ENCODE data around the gene CFAP157.

CFAP157 gene

GRCh38 chr9:127676638-127677037, 30.1 kb upstream of the CFAP157 start:
- H3K4me1 ChIP-seq (ENCODE audit: low read length): no peaks in the 10 kb centered on the region
- H3K9me3 ChIP-seq (replicated peaks; ENCODE audit: insufficient read depth, low read length): no peaks in the 10 kb centered on the region
- H4K20me1 ChIP-seq (ENCODE audit: insufficient read depth, low read length): no peaks in the 10 kb centered on the region
- no peak for TF ChIP-seq EZH2phosphoT487 (IDR thresholded peaks at IDR 0.05; ENCODE audit: low read length)
- no peak for TF ChIP-seq EZH2 (optimal IDR thresholded peaks at IDR 0.05; ENCODE audit: low read depth, low read length)
- TF ChIP-seq, protein P1, sequence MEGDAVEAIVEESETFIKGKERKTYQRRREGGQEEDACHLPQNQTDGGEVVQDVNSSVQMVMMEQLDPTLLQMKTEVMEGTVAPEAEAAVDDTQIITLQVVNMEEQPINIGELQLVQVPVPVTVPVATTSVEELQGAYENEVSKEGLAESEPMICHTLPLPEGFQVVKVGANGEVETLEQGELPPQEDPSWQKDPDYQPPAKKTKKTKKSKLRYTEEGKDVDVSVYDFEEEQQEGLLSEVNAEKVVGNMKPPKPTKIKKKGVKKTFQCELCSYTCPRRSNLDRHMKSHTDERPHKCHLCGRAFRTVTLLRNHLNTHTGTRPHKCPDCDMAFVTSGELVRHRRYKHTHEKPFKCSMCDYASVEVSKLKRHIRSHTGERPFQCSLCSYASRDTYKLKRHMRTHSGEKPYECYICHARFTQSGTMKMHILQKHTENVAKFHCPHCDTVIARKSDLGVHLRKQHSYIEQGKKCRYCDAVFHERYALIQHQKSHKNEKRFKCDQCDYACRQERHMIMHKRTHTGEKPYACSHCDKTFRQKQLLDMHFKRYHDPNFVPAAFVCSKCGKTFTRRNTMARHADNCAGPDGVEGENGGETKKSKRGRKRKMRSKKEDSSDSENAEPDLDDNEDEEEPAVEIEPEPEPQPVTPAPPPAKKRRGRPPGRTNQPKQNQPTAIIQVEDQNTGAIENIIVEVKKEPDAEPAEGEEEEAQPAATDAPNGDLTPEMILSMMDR (IDR thresholded peaks at IDR 0.05; ENCODE audit: low read length): no peak
- H3K4me2 ChIP-seq (ENCODE audit: low read depth, low read length): no peak overlapping the region
- no peaks in the 10 kb centered on the region for H3K27me3 ChIP-seq (replicated peaks; ENCODE audit: insufficient read depth, low read length)
- H2AFZ ChIP-seq (ENCODE audit: low read length): no peak overlapping the region
- no peak overlapping the region for H3K9ac ChIP-seq (ENCODE audit: low read length)
- no peak overlapping the region for H3K4me3 ChIP-seq (ENCODE audit: low read length)
- no peaks in the 10 kb centered on the region for H3K9me2 ChIP-seq (replicated peaks; ENCODE audit: insufficient read depth, low read length)
- no peaks in the 10 kb centered on the region for H3K36me3 ChIP-seq (replicated peaks; ENCODE audit: insufficient read depth, low read length)
- DNase-seq: no peak
- no peaks in the 10 kb centered on the region for H3K79me2 ChIP-seq (ENCODE audit: low read length)
- no peak overlapping the region for H3K27ac ChIP-seq (ENCODE audit: low read length)
- no peaks in the 10 kb centered on the region for H3F3A ChIP-seq (ENCODE audit: insufficient read depth, low read length)

DNA sequence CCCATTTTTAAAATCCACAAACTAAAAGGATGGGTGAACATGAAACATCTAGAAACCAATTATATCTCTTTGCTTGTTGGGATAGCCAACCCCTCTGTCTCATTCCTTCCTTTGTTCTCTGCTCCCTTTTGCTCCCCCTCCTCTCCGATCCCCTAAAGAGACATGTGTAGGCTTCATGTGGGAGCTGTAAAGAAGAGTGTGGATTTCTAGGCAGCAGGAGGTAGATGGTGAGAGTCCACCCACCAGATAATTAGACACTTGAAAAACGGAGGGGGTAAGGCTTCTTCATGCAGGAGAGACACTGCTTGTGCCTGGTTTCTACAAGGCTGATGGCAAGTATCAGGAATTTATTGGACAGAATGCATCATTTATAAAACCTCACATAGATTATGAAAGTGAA, 27.3 kb upstream of the CFAP157 start:
- Histone ChIP-seq H2AFZ (ENCODE audit: low read length) (no peak overlapping the region), H3K9me2 (replicated peaks; ENCODE audit: insufficient read depth, low read length) (no peaks in the 10 kb centered on the region), H4K20me1 (ENCODE audit: insufficient read depth, low read length) (no peaks in the 10 kb centered on the region), H3F3A (ENCODE audit: insufficient read depth, low read length) (no peaks in the 10 kb centered on the region), H3K79me2 (ENCODE audit: low read length) (no peaks in the 10 kb centered on the region), H3K9ac (ENCODE audit: low read length) (no peak overlapping the region), H3K9me3 (replicated peaks; ENCODE audit: insufficient read depth, low read length) (no peaks in the 10 kb centered on the region), H3K36me3 (replicated peaks; ENCODE audit: insufficient read depth, low read length) (no peaks in the 10 kb centered on the region), H3K4me2 (ENCODE audit: low read depth, low read length) (no peak overlapping the region), H3K4me1 (ENCODE audit: low read length) (no peaks in the 10 kb centered on the region), H3K4me3 (ENCODE audit: low read length) (no peak overlapping the region), H3K27ac (ENCODE audit: low read length) (no peak overlapping the region), H3K27me3 (replicated peaks; ENCODE audit: insufficient read depth, low read length) (no peaks in the 10 kb centered on the region)
- TF ChIP-seq, protein P1 (IDR thresholded peaks at IDR 0.05; ENCODE audit: low read length): no peak
- TF ChIP-seq EZH2phosphoT487 (IDR thresholded peaks at IDR 0.05; ENCODE audit: low read length) (no peak), EZH2 (optimal IDR thresholded peaks at IDR 0.05; ENCODE audit: low read depth, low read length) (no peak)
- no peak for DNase-seq

DNA sequence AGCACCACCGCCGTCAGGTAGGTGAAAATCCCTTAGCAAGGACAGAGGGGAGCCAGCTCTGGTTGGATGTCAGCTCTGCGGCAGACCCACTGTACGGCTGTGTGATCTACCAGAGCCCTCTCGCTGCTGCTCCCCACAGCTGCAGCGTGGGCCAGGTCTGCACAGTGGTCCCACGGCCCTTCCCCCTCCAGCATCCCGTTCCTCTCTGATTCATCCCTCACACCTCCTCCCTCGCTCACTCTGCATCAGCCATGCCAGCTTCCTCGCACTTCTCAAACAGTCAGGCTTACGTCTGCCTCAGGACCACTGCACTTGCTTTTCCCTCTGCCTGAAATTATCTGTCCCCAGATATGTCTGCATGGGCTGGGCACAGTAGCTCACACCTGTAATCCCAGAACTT, 26.6 kb upstream of the CFAP157 start:
- H3K9me3 ChIP-seq (replicated peaks; ENCODE audit: insufficient read depth, low read length): no peaks in the 10 kb centered on the region
- no peak overlapping the region for H3K4me2 ChIP-seq (ENCODE audit: low read depth, low read length)
- no peak for DNase-seq
- no peaks in the 10 kb centered on the region for H3K4me1 ChIP-seq (ENCODE audit: low read length)
- no peak overlapping the region for H3K27ac ChIP-seq (ENCODE audit: low read length)
- TF ChIP-seq EZH2 (optimal IDR thresholded peaks at IDR 0.05; ENCODE audit: low read depth, low read length): no peak
- TF ChIP-seq, protein P1 (IDR thresholded peaks at IDR 0.05; ENCODE audit: low read length): no peak
- TF ChIP-seq EZH2phosphoT487 (IDR thresholded peaks at IDR 0.05; ENCODE audit: low read length): no peak
- H3K4me3 ChIP-seq (ENCODE audit: low read length): no peak overlapping the region
- H3K36me3 ChIP-seq (replicated peaks; ENCODE audit: insufficient read depth, low read length): no peaks in the 10 kb centered on the region
- no peaks in the 10 kb centered on the region for H4K20me1 ChIP-seq (ENCODE audit: insufficient read depth, low read length)
- no peaks in the 10 kb centered on the region for H3F3A ChIP-seq (ENCODE audit: insufficient read depth, low read length)
- no peak overlapping the region for H2AFZ ChIP-seq (ENCODE audit: low read length)
- no peaks in the 10 kb centered on the region for H3K9me2 ChIP-seq (replicated peaks; ENCODE audit: insufficient read depth, low read length)
- no peaks in the 10 kb centered on the region for H3K27me3 ChIP-seq (replicated peaks; ENCODE audit: insufficient read depth, low read length)
- no peaks in the 10 kb centered on the region for H3K79me2 ChIP-seq (ENCODE audit: low read length)
- H3K9ac ChIP-seq (ENCODE audit: low read length): no peak overlapping the region

Measured in MM.1S (cell line).